HEK293T (cell line): ENCODE data around the gene SIT1.

Experiments
- ARNT ChIP-seq: fragments of 450-650 bp; IDR thresholded peaks from 2 replicates; pipeline ENCODE4 v1.6.1; 2017; ENCODE audit warnings: mild to moderate bottlenecking
- ELF4 ChIP-seq: fragments of 450-650 bp; IDR thresholded peaks from 2 replicates; pipeline ENCODE4 v1.6.1; 2017; ENCODE audit warnings: antibody characterized with exemption
- FOXK2 ChIP-seq: fragments of 450-650 bp; IDR thresholded peaks from 2 replicates; pipeline ENCODE4 v1.6.1; 2016; ENCODE audit warnings: mild to moderate bottlenecking
- FOXM1 ChIP-seq: fragments of 450-650 bp; IDR thresholded peaks from 2 replicates; pipeline ENCODE4 v1.6.1; 2017; ENCODE audit warnings: mild to moderate bottlenecking, borderline replicate concordance
- NFRKB ChIP-seq: fragments of 450-650 bp; IDR thresholded peaks from 2 replicates; pipeline ENCODE4 v1.6.1; 2016; ENCODE audit warnings: mild to moderate bottlenecking, moderate library complexity
- PKNOX1 ChIP-seq: fragments of 450-650 bp; IDR thresholded peaks from 2 replicates; pipeline ENCODE4 v1.6.1; 2016
- SP1 ChIP-seq: fragments of 450-650 bp; IDR thresholded peaks from 2 replicates; pipeline ENCODE4 v1.6.1; 2017
- SUZ12 ChIP-seq: fragments of 450-650 bp; IDR thresholded peaks from 2 replicates; pipeline ENCODE4 v1.6.1; 2016; ENCODE audit warnings: mild to moderate bottlenecking
- TARDBP ChIP-seq: fragments of 450-650 bp; IDR thresholded peaks from 2 replicates; pipeline ENCODE4 v1.6.1; 2016
- ZNF384 ChIP-seq: fragments of 450-650 bp; IDR thresholded peaks from 2 replicates; pipeline ENCODE4 v1.6.1; 2016

GRCh38 chr9:35675732-35676392, 25.1 kb upstream of the SIT1 start:
- TF ChIP-seq SUZ12: no peak
- no peak for TF ChIP-seq SP1
- no peak for TF ChIP-seq TARDBP
- no peak for TF ChIP-seq ARNT
- no peak for TF ChIP-seq PKNOX1
- TF ChIP-seq NFRKB: no peak
- no peak for TF ChIP-seq FOXM1
- no peak for TF ChIP-seq ELF4
- no peak for TF ChIP-seq FOXK2
- TF ChIP-seq ZNF384: no peak
